HEK293 (cell line): ENCODE measurements around the gene ASIC4.
A peak's percentile ranks its signal among the peaks of the same experiment; 100 is the strongest.

ENCODE experiments used
- CTCF ChIA-PET: fragments of 350-600 bp; formaldehyde crosslinking; extraction: SDS; loops from one replicate; lab custom pipeline; 2021; ENCODE audit warnings: antibody characterized with exemption; lab: Yijun Ruan, JAX
- POLR2A ChIA-PET: fragments of 300-600 bp; formaldehyde crosslinking; extraction: SDS; loops from one replicate; lab custom pipeline; 2020; ENCODE audit warnings: antibody characterized with exemption, inconsistent platforms; lab: Yijun Ruan, JAX
- H3K27ac ChIP-seq: fragments of 200-500 bp; sonication (Bioruptor generic); 2 replicates; pipeline ENCODE4 v1.5.1; 2014; ENCODE audit warnings: low read depth, low read length, control low read depth, inconsistent platforms; ENCODE audit errors: extremely low read depth
- H3K36me3 ChIP-seq, 2 experiments: fragments of 200-500 bp in 1 of 2; sonication (Bioruptor generic) in 1 of 2; 1 replicate in 1 of 2; 2 replicates in 1 of 2; pipeline ENCODE4 v1.5.1; 2014 to 2017; ENCODE audit warnings: inconsistent platforms in 2 of 2, low read length in 2 of 2; ENCODE audit not compliant: control insufficient read depth in 2 of 2, insufficient read depth in 1 of 2
- H3K4me1 ChIP-seq: fragments of 200-500 bp; sonication (Bioruptor generic); 2 replicates; pipeline ENCODE4 v1.5.1; 2014; ENCODE audit warnings: mild to moderate bottlenecking, low read length, inconsistent platforms; ENCODE audit not compliant: control insufficient read depth, insufficient read depth
- H3K4me3 ChIP-seq: 2 replicates; pipeline ENCODE4 v1.5.1; 2011; ENCODE audit warnings: low read depth, mild to moderate bottlenecking, control low read depth, low read length, moderate library complexity
- H3K9me3 ChIP-seq: fragments of 200-500 bp; sonication (Bioruptor generic); 2 replicates; pipeline ENCODE4 v1.5.1; 2014; ENCODE audit warnings: low read depth, low read length, inconsistent platforms; ENCODE audit not compliant: control insufficient read depth, insufficient read depth
- GLI2 ChIP-seq: fragments of 450-650 bp; formaldehyde crosslinking; IDR thresholded peaks from 2 replicates; pipeline ENCODE4; 2017; ENCODE audit warnings: missing biosample characterization, missing genetic modification characterization, low read depth, borderline replicate concordance
- GLIS1 ChIP-seq: fragments of 450-650 bp; formaldehyde crosslinking; IDR thresholded peaks from 2 replicates; pipeline ENCODE4 v1.5.1; 2016; ENCODE audit warnings: missing biosample characterization, missing genetic modification characterization
- ZBTB8A ChIP-seq: fragments of 450-650 bp; formaldehyde crosslinking; IDR thresholded peaks from 2 replicates; pipeline ENCODE4 v1.5.1; 2016; ENCODE audit warnings: missing biosample characterization, missing genetic modification characterization
- ZEB2 ChIP-seq: fragments of 450-650 bp; formaldehyde crosslinking; IDR thresholded peaks from 2 replicates; pipeline ENCODE4 v1.5.1; 2016; ENCODE audit warnings: missing biosample characterization, missing genetic modification characterization
- ZNF146 ChIP-seq: fragments of 450-650 bp; formaldehyde crosslinking; IDR thresholded peaks from 2 replicates; pipeline ENCODE4 v1.5.1; 2016; ENCODE audit warnings: missing biosample characterization, missing genetic modification characterization
- ZNF223 ChIP-seq: fragments of 450-650 bp; formaldehyde crosslinking; IDR thresholded peaks from 2 replicates; pipeline ENCODE4 v1.5.1; 2016; ENCODE audit warnings: missing biosample characterization, missing genetic modification characterization
- ZNF366 ChIP-seq: fragments of 450-650 bp; formaldehyde crosslinking; conservative IDR thresholded peaks from 2 replicates; pipeline ENCODE4 v1.5.1; 2016; ENCODE audit warnings: missing biosample characterization, missing genetic modification characterization
- ZNF600 ChIP-seq: fragments of 450-650 bp; formaldehyde crosslinking; IDR thresholded peaks from 2 replicates; pipeline ENCODE4 v1.5.1; 2016; ENCODE audit warnings: missing biosample characterization, missing genetic modification characterization
- TF ChIP-seq, protein P1 (sequence below): fragments of 450-650 bp; formaldehyde crosslinking; optimal IDR thresholded peaks from 2 replicates; pipeline ENCODE3; 2016; ENCODE audit warnings: missing biosample characterization, mild to moderate bottlenecking, missing genetic modification characterization
- TF ChIP-seq, protein P2 (sequence below): fragments of 450-650 bp; formaldehyde crosslinking; IDR thresholded peaks from 2 replicates; pipeline ENCODE4 v1.5.1; 2017; ENCODE audit warnings: missing biosample characterization, missing genetic modification characterization
- TF ChIP-seq, protein P3 (sequence below): fragments of 450-650 bp; formaldehyde crosslinking; IDR thresholded peaks from 2 replicates; pipeline ENCODE4 v1.5.1; 2016; ENCODE audit warnings: missing biosample characterization, missing genetic modification characterization
- TF ChIP-seq, protein P4 (sequence below): fragments of 450-650 bp; formaldehyde crosslinking; IDR thresholded peaks from 2 replicates; pipeline ENCODE4 v1.5.1; 2016; ENCODE audit warnings: missing biosample characterization, missing genetic modification characterization

Gene ASIC4

DNA sequence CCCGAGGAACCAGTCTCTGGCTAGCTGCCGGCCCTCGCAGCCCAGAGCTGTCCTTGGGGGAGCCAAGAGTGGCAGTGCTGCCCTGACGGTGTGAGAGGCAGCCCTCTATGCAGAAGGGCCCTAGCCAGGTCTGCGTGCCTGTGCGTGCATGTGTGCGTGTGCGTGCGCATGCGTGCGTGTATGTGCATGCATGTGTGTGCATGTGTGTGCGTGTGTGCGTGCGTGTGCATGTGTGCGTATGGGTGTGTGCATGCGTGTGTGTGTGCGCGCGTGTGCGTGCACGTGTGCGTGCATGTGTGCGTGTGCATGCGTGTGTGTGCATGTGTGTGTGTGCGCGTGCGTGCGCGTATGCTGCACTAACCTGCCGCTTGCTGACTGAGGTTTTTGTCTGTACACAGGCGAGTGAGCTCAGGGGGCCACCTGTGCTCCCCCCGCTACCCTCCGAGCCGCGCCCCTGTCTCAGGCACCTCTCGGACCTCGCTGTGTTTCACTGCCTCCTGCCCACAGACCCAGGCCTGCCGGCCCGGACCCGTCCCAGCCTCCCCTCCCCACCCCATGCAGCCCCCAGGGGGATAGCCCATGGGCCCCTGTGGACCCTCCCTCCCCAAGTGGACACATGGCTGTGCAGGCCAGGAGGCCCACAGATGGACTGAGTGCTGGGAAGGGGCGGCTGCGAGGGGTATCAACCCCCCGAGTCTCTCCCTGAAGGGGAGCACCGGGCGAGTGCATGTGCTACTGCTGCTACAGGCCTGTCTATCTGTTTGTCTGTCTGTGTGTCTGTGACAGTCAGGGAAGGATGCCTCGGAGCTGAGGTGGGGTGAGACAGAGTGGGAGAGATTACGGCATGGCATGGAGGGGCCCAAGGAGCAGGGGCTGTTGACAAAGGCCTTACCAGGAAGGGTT is 48.4 kb upstream of the ASIC4 start:
- H3K36me3 ChIP-seq: peaks cover 0 to 52% of the 10 kb centered on the region in 2 experiments; a peak in 2 of 3 replicates
- POLR2A ChIA-PET: interaction anchor here (0.5 kb wide), 1 partner anchor 86 kb away, joined by 3 read pairs; no protein-coding TSS in a partner anchor
- no peak overlapping the region for H3K4me3 ChIP-seq
- H3K27ac ChIP-seq: no peak overlapping the region
- TF ChIP-seq, protein P1, sequence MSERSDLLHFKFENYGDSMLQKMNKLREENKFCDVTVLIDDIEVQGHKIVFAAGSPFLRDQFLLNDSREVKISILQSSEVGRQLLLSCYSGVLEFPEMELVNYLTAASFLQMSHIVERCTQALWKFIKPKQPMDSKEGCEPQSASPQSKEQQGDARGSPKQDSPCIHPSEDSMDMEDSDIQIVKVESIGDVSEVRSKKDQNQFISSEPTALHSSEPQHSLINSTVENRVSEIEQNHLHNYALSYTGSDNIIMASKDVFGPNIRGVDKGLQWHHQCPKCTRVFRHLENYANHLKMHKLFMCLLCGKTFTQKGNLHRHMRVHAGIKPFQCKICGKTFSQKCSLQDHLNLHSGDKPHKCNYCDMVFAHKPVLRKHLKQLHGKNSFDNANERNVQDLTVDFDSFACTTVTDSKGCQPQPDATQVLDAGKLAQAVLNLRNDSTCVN (tag by site-specific recombination): peak; percentile 17
- TF ChIP-seq, protein P2, sequence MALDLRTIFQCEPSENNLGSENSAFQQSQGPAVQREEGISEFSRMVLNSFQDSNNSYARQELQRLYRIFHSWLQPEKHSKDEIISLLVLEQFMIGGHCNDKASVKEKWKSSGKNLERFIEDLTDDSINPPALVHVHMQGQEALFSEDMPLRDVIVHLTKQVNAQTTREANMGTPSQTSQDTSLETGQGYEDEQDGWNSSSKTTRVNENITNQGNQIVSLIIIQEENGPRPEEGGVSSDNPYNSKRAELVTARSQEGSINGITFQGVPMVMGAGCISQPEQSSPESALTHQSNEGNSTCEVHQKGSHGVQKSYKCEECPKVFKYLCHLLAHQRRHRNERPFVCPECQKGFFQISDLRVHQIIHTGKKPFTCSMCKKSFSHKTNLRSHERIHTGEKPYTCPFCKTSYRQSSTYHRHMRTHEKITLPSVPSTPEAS (tag by site-specific recombination): peak; percentile 85
- no peak for TF ChIP-seq ZEB2
- TF ChIP-seq, all 188 proteins: peak for 2
- Histone ChIP-seq H3K9me3 (no peaks in the 10 kb centered on the region), H3K4me1 (no peaks in the 10 kb centered on the region)
- CTCF ChIA-PET: interaction anchor here (2.5 kb wide), 1 partner anchor 10 kb away, joined by 11 read pairs; no protein-coding TSS in a partner anchor

DNA sequence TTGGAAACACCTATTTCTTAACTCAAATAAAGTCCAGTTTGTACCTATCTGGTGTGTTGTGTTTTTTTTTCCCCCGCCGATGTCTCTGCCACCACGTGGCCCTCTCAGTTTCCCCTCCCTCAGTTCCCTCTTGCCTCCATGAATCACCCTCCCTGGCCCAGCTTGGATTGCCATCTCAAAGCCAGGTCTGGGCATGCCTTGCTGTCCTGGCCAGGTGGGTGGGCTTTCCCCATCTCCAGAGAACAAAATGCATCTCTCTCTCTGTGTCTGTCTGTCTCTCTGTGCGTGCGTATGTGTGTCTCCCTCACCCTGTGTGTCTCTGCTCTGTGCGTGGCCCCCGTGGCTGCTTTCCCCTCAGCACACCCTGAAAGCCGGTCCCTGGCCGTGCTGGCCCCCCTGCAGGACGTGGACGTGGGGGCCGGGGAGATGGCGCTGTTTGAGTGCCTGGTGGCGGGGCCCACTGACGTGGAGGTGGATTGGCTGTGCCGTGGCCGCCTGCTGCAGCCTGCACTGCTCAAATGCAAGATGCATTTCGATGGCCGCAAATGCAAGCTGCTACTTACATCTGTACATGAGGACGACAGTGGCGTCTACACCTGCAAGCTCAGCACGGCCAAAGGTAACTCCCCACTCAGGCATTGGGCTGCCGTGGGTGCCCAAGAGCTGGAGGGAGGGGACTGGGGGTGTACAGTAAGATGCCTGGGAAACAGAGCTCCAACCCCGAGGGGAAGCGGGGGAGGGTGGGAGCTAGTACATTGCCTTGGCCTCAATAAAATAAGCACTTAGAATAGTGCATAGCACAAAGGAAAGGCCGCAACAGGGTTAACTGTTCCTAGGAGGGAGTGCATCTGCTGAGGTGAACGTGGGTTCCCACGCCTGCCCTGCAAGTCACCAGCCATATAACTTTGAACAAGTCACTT is 47.2 kb upstream of the ASIC4 start:
- no peak overlapping the region for H3K4me3 ChIP-seq
- H3K36me3 ChIP-seq: peaks cover 0 to 47% of the 10 kb centered on the region in 2 experiments; a peak in 2 of 3 replicates
- no peak overlapping the region for H3K27ac ChIP-seq
- POLR2A ChIA-PET: no interaction called here
- H3K9me3 ChIP-seq: no peaks in the 10 kb centered on the region
- no peaks in the 10 kb centered on the region for H3K4me1 ChIP-seq
- TF ChIP-seq, protein P3, sequence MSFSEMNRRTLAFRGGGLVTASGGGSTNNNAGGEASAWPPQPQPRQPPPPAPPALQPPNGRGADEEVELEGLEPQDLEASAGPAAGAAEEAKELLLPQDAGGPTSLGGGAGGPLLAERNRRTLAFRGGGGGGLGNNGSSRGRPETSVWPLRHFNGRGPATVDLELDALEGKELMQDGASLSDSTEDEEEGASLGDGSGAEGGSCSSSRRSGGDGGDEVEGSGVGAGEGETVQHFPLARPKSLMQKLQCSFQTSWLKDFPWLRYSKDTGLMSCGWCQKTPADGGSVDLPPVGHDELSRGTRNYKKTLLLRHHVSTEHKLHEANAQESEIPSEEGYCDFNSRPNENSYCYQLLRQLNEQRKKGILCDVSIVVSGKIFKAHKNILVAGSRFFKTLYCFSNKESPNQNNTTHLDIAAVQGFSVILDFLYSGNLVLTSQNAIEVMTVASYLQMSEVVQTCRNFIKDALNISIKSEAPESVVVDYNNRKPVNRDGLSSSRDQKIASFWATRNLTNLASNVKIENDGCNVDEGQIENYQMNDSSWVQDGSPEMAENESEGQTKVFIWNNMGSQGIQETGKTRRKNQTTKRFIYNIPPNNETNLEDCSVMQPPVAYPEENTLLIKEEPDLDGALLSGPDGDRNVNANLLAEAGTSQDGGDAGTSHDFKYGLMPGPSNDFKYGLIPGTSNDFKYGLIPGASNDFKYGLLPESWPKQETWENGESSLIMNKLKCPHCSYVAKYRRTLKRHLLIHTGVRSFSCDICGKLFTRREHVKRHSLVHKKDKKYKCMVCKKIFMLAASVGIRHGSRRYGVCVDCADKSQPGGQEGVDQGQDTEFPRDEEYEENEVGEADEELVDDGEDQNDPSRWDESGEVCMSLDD (tag by site-specific recombination): no peak
- TF ChIP-seq GLIS1 (tag by site-specific recombination) (no peak), ZNF146 (tag by site-specific recombination) (no peak), ZNF223 (tag by site-specific recombination) (no peak), GLI2 (tag by site-specific recombination) (no peak), ZNF366 (tag by site-specific recombination) (no peak), ZBTB8A (tag by site-specific recombination) (no peak), ZNF600 (no peak)
- TF ChIP-seq, protein P4, sequence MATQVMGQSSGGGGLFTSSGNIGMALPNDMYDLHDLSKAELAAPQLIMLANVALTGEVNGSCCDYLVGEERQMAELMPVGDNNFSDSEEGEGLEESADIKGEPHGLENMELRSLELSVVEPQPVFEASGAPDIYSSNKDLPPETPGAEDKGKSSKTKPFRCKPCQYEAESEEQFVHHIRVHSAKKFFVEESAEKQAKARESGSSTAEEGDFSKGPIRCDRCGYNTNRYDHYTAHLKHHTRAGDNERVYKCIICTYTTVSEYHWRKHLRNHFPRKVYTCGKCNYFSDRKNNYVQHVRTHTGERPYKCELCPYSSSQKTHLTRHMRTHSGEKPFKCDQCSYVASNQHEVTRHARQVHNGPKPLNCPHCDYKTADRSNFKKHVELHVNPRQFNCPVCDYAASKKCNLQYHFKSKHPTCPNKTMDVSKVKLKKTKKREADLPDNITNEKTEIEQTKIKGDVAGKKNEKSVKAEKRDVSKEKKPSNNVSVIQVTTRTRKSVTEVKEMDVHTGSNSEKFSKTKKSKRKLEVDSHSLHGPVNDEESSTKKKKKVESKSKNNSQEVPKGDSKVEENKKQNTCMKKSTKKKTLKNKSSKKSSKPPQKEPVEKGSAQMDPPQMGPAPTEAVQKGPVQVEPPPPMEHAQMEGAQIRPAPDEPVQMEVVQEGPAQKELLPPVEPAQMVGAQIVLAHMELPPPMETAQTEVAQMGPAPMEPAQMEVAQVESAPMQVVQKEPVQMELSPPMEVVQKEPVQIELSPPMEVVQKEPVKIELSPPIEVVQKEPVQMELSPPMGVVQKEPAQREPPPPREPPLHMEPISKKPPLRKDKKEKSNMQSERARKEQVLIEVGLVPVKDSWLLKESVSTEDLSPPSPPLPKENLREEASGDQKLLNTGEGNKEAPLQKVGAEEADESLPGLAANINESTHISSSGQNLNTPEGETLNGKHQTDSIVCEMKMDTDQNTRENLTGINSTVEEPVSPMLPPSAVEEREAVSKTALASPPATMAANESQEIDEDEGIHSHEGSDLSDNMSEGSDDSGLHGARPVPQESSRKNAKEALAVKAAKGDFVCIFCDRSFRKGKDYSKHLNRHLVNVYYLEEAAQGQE (tag by site-specific recombination): no peak
- CTCF ChIA-PET: interaction anchor here (0.9 to 2.5 kb wide), 6 partner anchors 9 to 394 kb away, joined by 3 to 11 read pairs (median 4); a partner anchor contains a TSS
